GM12864 (cell line): ENCODE results near the gene TANGO6.

Source experiments
- DNase-seq: peaks from one replicate; pipeline ENCODE4 v3.0.0-alpha.2; 2011; ENCODE audit warnings: low read depth
- H3K4me3 ChIP-seq: 2 replicates; pipeline ENCODE4 v1.5.1; 2011; ENCODE audit warnings: mild to moderate bottlenecking, low read depth, low read length, control low read depth
- TF ChIP-seq, protein P1 (sequence below): IDR thresholded peaks from 2 replicates; pipeline ENCODE4 v1.5.1; 2011; ENCODE audit warnings: low read depth, mild to moderate bottlenecking, moderate library complexity, low read length, control low read depth, inconsistent platforms; ENCODE audit errors: missing control alignments

TANGO6 gene

DNA sequence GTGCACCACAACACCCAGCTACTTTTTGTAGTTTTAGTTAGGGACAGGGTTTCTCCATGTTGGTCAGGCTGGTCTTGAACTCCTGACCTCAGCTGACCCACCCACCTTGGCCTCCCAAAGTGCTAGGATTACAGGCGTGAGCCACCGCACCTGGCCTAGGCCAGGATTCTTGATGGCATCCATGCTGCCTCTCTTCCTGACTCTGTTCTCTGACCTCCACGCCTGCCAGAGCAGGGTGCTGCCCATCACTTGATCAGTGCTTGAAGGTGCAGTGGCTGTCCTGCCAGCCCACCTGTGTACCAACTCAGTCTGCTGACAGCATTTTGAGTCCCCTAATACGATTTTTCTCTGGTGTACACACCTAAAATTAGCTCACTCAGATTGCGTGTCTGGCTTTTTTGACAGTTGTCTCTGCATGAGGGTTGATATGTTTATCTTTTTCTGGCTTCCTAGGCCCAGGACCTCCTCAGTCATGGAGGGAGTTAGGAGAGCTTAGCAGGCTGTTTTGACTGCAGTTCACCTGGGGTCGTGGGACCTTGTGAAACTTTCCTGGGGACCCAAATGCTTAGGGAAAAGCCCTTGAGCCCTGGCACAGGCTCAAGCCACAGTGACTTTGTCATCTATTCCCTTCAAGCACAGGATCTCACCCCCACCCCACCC lies 268.0 kb downstream of the TANGO6 start:
- DNase-seq, result no peak
- TF ChIP-seq, protein P1, sequence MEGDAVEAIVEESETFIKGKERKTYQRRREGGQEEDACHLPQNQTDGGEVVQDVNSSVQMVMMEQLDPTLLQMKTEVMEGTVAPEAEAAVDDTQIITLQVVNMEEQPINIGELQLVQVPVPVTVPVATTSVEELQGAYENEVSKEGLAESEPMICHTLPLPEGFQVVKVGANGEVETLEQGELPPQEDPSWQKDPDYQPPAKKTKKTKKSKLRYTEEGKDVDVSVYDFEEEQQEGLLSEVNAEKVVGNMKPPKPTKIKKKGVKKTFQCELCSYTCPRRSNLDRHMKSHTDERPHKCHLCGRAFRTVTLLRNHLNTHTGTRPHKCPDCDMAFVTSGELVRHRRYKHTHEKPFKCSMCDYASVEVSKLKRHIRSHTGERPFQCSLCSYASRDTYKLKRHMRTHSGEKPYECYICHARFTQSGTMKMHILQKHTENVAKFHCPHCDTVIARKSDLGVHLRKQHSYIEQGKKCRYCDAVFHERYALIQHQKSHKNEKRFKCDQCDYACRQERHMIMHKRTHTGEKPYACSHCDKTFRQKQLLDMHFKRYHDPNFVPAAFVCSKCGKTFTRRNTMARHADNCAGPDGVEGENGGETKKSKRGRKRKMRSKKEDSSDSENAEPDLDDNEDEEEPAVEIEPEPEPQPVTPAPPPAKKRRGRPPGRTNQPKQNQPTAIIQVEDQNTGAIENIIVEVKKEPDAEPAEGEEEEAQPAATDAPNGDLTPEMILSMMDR, result no peak

DNA sequence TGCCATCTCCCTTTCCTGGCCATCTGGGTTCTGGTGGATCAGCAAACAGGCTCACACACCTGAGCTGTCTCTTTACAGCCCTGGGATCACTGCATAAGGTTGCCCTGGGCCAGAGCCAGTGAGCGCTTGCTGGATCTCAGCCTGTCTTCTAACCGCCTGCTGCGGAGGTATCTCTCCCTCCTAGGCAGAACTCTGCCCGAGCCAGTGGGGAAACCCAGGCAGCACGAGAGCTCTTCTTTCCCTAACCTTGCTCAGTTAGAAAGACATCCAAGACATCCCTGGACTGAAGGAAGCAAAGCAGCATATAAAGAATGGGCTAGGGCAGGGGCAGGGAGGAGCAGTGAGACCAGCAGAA lies 268.5 kb downstream of the TANGO6 start:
- TF ChIP-seq, protein P1, result no peak
- DNase-seq, result no peak
- no peak overlapping the region for H3K4me3 ChIP-seq

More for the DNA sequence above, 268.0 kb downstream of the TANGO6 start:
- H3K4me3 ChIP-seq, result no peak overlapping the region

DNA sequence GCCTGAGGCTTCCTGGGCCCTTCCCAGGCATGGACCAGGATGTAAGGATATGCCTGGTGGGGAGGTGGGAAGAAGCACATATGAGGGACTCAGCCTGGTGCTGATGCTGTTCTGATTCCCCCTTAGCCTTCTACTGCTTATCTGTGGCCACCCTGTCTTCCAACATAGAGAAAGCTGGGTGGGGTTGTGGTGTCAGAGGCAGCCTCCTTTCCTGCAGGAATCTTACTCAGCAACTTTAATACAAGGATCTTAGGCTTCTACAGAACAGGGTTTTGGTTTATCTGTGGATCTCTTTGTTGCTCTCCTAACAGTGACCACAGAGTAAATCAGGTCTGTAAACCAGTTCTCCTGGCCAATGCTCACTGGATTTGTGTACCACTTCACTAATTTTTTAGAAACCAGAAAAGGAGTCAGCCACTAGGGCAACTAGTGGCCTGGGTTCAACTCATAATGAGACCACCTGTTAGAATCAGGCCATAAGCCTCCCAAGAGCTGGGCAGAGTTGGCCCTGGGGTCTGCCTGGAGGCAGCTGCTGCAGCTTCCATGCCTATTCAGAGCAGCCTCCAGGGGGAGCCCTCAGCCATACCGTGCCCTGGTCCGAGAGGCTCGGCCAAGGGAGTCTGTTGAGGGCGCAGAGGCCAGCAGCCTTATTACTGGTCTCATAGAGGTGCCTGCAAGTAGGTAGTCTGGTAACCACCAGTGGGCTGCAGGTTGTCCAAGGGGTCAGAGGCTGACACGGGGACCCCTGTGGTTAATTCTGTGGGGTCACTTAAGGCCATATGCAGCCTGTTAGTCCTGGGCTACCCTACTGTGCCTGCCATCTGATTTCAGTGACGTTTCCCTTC lies 269.2 kb downstream of the TANGO6 start:
- H3K4me3 ChIP-seq, result no peak overlapping the region
- TF ChIP-seq, protein P1, result peak; percentile 93
- no peak for DNase-seq

DNA sequence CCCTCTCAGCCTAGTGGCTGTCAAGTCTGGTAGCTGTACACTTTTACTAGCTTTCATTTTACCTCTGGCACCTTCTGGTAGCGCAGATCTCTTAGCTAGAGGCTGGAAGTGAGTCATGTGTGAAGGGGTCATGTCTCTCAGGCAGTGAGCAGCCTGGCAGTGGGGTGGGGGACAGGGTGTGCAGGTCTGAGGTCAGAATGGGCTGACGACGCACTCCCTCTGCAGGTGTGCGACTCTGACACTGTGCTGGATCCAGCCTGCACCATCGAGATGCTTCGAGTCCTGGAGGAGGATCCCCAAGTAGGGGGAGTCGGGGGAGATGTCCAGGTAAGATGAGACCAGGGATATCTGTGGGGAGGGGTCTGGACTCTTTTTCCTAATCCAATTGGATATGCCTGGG lies 269.9 kb downstream of the TANGO6 start:
- no peak for DNase-seq
- TF ChIP-seq, protein P1, result no peak
- H3K4me3 ChIP-seq, result no peak overlapping the region

DNA sequence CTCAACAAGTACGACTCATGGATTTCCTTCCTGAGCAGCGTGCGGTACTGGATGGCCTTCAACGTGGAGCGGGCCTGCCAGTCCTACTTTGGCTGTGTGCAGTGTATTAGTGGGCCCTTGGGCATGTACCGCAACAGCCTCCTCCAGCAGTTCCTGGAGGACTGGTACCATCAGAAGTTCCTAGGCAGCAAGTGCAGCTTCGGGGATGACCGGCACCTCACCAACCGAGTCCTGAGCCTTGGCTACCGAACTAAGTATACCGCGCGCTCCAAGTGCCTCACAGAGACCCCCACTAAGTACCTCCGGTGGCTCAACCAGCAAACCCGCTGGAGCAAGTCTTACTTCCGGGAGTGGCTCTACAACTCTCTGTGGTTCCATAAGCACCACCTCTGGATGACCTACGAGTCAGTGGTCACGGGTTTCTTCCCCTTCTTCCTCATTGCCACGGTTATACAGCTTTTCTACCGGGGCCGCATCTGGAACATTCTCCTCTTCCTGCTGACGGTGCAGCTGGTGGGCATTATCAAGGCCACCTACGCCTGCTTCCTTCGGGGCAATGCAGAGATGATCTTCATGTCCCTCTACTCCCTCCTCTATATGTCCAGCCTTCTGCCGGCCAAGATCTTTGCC lies 271.1 kb downstream of the TANGO6 start:
- no peak for DNase-seq
- H3K4me3 ChIP-seq, result no peak overlapping the region
- TF ChIP-seq, protein P1, result no peak

DNA sequence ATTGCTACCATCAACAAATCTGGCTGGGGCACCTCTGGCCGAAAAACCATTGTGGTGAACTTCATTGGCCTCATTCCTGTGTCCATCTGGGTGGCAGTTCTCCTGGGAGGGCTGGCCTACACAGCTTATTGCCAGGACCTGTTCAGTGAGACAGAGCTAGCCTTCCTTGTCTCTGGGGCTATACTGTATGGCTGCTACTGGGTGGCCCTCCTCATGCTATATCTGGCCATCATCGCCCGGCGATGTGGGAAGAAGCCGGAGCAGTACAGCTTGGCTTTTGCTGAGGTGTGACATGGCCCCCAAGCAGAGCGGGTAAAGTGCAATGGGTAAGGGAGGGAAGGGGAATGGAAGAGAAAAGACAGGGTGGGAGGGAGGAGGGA lies 271.6 kb downstream of the TANGO6 start:
- no peak for DNase-seq
- H3K4me3 ChIP-seq, result no peak overlapping the region
- TF ChIP-seq, protein P1, result no peak

DNA sequence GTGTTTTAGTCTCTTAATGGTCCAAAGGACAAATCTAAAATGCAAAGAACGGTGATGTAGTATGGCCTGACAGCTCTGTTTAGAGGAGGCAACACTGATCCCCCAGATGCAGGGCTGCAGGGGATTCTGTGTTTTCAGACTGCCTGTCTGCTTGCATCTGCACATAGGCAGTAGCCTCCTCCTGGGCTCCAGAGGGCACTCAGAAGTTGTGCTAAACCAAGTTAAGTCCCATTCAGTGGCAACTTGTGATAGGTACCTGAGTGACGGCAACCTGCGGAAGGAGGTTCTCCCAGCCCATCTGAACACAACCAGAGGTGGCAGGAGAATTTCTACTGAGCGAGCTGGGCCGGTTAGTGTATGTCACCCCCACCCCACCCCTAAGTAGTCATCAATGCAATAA lies 272.0 kb downstream of the TANGO6 start:
- H3K4me3 ChIP-seq, result no peak overlapping the region
- no peak for DNase-seq
- TF ChIP-seq, protein P1, result no peak
